Testis (tissue), 3 donors: Measurements from ENCODE around the gene GCN1. TPM values are rescaled to one million over a fixed set of nuclear protein-coding genes. Genes with fewer than 3 reads are reported as not detected.

Source experiments
- DNase-seq: peaks from one replicate; pipeline ENCODE4 v3.0.0-alpha.2; 2019
- H3K27ac ChIP-seq, 2 donors: fragments of 200-600 bp; sonication (generic); one replicate each; pipeline ENCODE4 v1.5.1; 2019
- H3K27me3 ChIP-seq: fragments of 200-600 bp; sonication (generic); one replicate; pipeline ENCODE4 v1.5.1; 2019
- H3K36me3 ChIP-seq: fragments of 200-600 bp; sonication (generic); one replicate; pipeline ENCODE4 v1.5.1; 2017; ENCODE audit warnings: low read depth; ENCODE audit errors: missing control alignments
- H3K4me1 ChIP-seq: fragments of 200-600 bp; sonication (generic); one replicate; pipeline ENCODE4 v1.5.1; 2019
- H3K4me3 ChIP-seq, 2 donors: fragments of 200-600 bp; sonication (generic); one replicate each; pipeline ENCODE4 v1.5.1; 2017 to 2019
- H3K9me3 ChIP-seq: fragments of 200-600 bp; sonication (generic); one replicate; pipeline ENCODE4 v1.5.1; 2017
- POLR2A ChIP-seq: fragments of 450-650 bp; IDR thresholded peaks from one replicate; pipeline ENCODE4 v1.6.1; 2017; ENCODE audit warnings: antibody characterized with exemption, mild to moderate bottlenecking, moderate library complexity
- WGBS, 2 donors: methylation state at CpG; one replicate each; pipeline ENCODE4 v1.1.5; 2018; 5-methylcytosine and 5-hydroxymethylcytosine counted together
- intact Hi-C: fragments of 100-400 bp; cut with DNase I; formaldehyde crosslinking; loops from one replicate; pipeline ENCODE4 v1.15.1; 2023; ENCODE audit warnings: low total_unique reads
- polyA plus RNA-seq: library from polyadenylated mRNA; stranded (reverse); fragments of 350-450 nt; fragmentation: Illumina TruSeq; extraction: RNeasy Lipid Tissue Mini Kit (QIAGEN cat#74804); gene quantifications from one replicate; pipeline ENCODE4 v1.2.3, GENCODE V29; 2014; ENCODE audit warnings: low read depth, low replicate concordance; ENCODE audit not compliant: insufficient read depth
- total RNA-seq, 2 donors: library from RNA; depleted of rRNA; stranded (reverse); fragments of >200 nt; gene quantifications; one replicate each; pipeline ENCODE4 v1.2.3, GENCODE V29; 2016
- TF ChIP-seq, protein P1 (sequence below), 3 experiments: fragments of 450-650 bp in 2 of 3; fragments of 200-600 bp in 1 of 3; sonication (generic) in 1 of 3; IDR thresholded peaks; one replicate each; pipeline ENCODE4 v1.5.1; 2016 to 2019; ENCODE audit warnings: antibody characterized with exemption in 3 of 3, mild to moderate bottlenecking in 2 of 3, moderate library complexity in 1 of 3

GCN1 gene
- total and polyA plus RNA-seq, 3 donors from 2014 or later = 66.3 to 164 (median 104) TPM

DNA sequence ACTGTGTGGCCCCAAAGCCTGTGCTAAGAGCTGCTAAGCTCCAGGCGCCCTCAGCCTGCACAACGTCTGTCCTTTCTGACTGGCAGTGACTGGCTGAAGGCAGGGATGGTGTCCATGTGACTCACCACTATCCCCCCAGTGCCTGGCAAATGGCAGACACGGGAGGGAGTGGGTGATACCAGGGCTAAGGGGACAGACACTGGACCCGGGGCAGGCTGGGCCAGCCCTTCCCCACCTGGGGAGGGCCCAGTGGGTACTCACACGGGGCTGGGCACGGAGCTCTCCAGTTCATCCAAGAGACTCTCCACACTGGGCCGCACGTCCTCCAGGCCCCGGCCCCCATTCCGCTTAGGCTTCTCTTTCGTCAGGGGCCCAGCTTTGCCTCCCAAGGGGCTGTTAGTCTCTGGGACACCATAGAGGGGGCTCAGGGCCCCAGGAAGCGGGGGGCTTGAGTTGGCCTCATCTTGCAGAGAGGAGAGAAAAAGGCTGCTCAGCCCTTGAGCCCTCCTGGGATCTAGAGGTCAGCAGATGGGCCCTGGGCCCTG, 27.8 kb upstream of the GCN1 start:
- TF ChIP-seq, protein P1, sequence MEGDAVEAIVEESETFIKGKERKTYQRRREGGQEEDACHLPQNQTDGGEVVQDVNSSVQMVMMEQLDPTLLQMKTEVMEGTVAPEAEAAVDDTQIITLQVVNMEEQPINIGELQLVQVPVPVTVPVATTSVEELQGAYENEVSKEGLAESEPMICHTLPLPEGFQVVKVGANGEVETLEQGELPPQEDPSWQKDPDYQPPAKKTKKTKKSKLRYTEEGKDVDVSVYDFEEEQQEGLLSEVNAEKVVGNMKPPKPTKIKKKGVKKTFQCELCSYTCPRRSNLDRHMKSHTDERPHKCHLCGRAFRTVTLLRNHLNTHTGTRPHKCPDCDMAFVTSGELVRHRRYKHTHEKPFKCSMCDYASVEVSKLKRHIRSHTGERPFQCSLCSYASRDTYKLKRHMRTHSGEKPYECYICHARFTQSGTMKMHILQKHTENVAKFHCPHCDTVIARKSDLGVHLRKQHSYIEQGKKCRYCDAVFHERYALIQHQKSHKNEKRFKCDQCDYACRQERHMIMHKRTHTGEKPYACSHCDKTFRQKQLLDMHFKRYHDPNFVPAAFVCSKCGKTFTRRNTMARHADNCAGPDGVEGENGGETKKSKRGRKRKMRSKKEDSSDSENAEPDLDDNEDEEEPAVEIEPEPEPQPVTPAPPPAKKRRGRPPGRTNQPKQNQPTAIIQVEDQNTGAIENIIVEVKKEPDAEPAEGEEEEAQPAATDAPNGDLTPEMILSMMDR (IDR thresholded peaks at IDR 0.05) = no peak
- TF ChIP-seq POLR2A = no peak
- no peak for DNase-seq
- intact Hi-C loops = no loop called here
- Histone ChIP-seq H3K4me3 (no peak overlapping the region), H3K4me1 (peaks cover 39% of the 10 kb centered on the region), H3K36me3 (no peaks in the 10 kb centered on the region), H3K9me3 (no peaks in the 10 kb centered on the region), H3K27me3 (no peaks in the 10 kb centered on the region), H3K27ac (peak overlapping the region in 1 of 2 donors; percentile 59)
- WGBS, 2 donors = 85 to 92% methylated on average over 7 to 12 of the region's 12 CpGs

DNA sequence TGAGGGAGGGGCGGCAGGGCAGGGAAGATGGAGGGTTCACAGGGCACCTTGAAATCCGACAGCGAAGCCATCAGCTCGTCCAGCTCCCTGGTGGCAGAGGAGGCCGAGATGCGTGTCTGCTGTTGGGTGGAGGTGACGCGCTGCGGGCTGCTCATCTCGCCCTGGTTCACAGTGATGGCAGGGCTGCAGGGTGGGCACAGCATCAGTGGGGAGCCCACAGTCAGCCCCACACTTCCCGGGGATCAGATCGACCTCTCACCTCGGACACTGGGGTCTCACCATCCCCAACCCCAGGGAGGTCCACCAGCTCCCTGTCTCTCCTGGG, 27.0 kb upstream of the GCN1 start:
- 89 to 90% methylated on average over 13 of the region's 13 CpGs for WGBS, 2 donors
- no peak overlapping the region for H3K4me3 ChIP-seq
- intact Hi-C loops = no loop called here
- DNase-seq = no peak
- H3K27ac ChIP-seq = peak overlapping the region in 1 of 2 donors; percentile 59
- H3K4me1 ChIP-seq = peaks cover 37% of the 10 kb centered on the region
- no peak for TF ChIP-seq POLR2A
- TF ChIP-seq, protein P1 (IDR thresholded peaks at IDR 0.05) = no peak
- no peaks in the 10 kb centered on the region for H3K27me3 ChIP-seq
- no peaks in the 10 kb centered on the region for H3K36me3 ChIP-seq
- H3K9me3 ChIP-seq = no peaks in the 10 kb centered on the region

DNA sequence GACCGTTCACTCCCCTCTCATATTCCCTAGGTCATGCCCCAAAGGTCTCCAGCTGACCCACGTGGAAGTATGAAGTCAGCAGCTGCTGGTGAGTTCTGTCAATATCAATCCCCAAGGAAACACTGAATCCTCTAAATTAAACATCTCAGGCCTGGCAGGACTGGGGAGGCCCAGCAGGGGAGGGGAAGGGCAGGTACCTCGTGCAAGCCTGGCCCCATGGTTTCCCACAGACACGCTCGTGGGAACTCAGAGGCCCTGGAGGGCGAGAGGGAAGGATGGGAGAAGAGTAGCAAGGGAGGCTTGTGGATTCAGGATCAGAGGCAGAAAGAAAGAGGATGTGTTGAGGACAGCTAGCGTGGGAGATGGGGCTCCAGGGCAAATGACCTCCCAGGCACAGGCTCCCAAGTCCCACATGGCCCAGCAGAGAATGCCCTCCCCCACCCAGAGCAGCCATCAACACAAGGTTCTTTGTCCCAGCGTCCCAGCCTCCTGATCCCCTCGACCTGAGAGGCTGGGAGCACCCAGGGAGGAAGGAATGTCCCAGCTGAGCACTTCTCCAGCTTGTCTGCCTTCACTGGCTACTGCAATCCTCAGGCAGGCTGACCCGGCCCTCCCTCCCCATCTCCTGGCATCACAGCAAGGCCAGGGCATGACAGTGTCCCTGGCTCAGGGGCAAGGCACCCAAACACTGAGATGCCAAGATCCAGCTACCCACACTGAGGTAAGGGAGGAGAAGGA, 26.5 kb upstream of the GCN1 start:
- DNase-seq = peak; percentile 85
- 45 to 73% methylated on average over 9 to 10 of the region's 10 CpGs for WGBS, 2 donors
- intact Hi-C loops = no loop called here
- peaks cover 32% of the 10 kb centered on the region for H3K4me1 ChIP-seq
- TF ChIP-seq, protein P1 (IDR thresholded peaks at IDR 0.05) = no peak
- no peaks in the 10 kb centered on the region for H3K36me3 ChIP-seq
- H3K9me3 ChIP-seq = no peaks in the 10 kb centered on the region
- H3K27me3 ChIP-seq = no peaks in the 10 kb centered on the region
- peak overlapping the region; percentile 27 to 59 for H3K27ac ChIP-seq
- no peak overlapping the region for H3K4me3 ChIP-seq

DNA sequence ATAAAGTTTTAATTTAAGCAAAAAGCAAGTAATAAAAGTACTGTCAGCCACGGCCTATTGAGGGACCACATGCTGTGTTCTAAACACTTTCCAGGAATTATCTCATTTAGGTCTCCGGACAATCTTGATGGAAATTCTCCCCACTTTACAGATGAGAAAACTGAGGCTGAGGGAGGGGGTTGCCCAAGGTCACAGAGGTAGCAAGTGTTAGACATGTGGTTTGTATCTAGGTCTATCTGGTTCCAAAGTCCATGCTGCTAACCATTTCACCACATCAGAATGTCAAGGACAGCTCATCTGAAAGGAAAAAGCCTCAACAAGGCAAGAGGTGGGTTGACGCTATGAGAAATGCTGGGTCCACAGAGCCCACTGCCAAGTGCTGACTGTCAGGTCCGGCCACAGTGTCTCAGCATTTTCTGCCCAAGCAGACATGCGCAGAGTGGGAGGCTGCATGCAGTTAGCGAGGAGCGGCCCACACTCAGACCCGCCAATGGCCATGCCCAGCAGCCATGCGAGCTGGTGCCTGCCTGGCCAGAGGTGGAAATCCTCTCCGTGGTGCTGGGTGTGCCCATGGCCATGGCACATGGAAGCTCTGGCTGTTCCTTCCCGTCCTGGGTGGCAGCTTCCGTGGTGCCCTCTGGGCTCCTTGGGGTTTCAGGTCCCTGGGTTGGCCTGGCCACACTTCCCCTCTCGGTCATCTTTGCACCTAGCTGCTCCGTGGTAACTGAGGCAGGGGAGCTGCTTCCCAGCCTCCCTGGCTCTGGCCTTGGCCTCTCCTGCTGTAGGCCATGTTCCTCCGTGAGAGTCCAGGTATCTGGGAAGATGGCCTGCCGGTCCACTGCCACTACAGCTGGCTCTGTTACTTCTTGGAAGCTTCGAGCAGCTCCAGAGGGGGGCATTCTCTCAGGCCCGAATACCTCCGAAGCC, 24.4 kb upstream of the GCN1 start:
- 90 to 91% methylated on average over 6 to 19 of the region's 19 CpGs for WGBS, 2 donors
- H3K9me3 ChIP-seq = no peaks in the 10 kb centered on the region
- peaks cover 15% of the 10 kb centered on the region for H3K4me1 ChIP-seq
- H3K27me3 ChIP-seq = no peaks in the 10 kb centered on the region
- intact Hi-C loops = no loop called here
- no peak overlapping the region for H3K27ac ChIP-seq
- H3K4me3 ChIP-seq = no peak overlapping the region
- no peaks in the 10 kb centered on the region for H3K36me3 ChIP-seq
- TF ChIP-seq, protein P1 (IDR thresholded peaks at IDR 0.05) = no peak
- TF ChIP-seq POLR2A = no peak
- DNase-seq = no peak
